Panc1 (cell line): ENCODE results near the gene DENND5B.

Experiments
- TF ChIP-seq, protein P1 (sequence below): fragments of 450-650 bp; IDR thresholded peaks from 2 replicates; pipeline ENCODE4 v1.5.1; 2017; ENCODE audit warnings: mild to moderate bottlenecking
- TF ChIP-seq, protein P2 (sequence below), 2 experiments: IDR thresholded peaks; 2 replicates each; pipeline ENCODE4 v1.6.1; 2011 to 2012; ENCODE audit warnings: low read depth in 2 of 2, control low read depth in 1 of 2, low read length in 1 of 2, mild to moderate bottlenecking in 1 of 2, moderate library complexity in 1 of 2; ENCODE audit not compliant: insufficient read depth in 1 of 2

DNA sequence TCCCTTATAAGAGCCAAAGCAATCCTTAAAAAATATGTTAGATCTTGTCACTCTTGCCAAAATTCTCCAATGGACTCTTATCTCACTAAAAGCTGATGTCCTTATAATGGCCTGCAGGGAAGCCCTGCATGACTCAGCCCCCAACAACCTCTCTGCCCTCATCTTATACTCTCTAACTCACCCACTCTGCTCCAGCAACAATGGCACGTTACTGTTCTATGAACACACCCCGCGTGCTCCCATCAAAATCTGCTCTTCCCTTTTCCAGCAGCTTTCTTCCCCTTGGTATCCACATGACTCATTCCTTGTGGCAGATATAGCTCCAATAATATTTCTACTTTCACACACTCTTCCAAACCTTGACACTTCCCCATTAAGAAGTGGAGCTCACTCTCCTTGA is 108.1 kb downstream of the DENND5B start:
- TF ChIP-seq, protein P1, sequence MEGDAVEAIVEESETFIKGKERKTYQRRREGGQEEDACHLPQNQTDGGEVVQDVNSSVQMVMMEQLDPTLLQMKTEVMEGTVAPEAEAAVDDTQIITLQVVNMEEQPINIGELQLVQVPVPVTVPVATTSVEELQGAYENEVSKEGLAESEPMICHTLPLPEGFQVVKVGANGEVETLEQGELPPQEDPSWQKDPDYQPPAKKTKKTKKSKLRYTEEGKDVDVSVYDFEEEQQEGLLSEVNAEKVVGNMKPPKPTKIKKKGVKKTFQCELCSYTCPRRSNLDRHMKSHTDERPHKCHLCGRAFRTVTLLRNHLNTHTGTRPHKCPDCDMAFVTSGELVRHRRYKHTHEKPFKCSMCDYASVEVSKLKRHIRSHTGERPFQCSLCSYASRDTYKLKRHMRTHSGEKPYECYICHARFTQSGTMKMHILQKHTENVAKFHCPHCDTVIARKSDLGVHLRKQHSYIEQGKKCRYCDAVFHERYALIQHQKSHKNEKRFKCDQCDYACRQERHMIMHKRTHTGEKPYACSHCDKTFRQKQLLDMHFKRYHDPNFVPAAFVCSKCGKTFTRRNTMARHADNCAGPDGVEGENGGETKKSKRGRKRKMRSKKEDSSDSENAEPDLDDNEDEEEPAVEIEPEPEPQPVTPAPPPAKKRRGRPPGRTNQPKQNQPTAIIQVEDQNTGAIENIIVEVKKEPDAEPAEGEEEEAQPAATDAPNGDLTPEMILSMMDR: no peak
- TF ChIP-seq, protein P2, sequence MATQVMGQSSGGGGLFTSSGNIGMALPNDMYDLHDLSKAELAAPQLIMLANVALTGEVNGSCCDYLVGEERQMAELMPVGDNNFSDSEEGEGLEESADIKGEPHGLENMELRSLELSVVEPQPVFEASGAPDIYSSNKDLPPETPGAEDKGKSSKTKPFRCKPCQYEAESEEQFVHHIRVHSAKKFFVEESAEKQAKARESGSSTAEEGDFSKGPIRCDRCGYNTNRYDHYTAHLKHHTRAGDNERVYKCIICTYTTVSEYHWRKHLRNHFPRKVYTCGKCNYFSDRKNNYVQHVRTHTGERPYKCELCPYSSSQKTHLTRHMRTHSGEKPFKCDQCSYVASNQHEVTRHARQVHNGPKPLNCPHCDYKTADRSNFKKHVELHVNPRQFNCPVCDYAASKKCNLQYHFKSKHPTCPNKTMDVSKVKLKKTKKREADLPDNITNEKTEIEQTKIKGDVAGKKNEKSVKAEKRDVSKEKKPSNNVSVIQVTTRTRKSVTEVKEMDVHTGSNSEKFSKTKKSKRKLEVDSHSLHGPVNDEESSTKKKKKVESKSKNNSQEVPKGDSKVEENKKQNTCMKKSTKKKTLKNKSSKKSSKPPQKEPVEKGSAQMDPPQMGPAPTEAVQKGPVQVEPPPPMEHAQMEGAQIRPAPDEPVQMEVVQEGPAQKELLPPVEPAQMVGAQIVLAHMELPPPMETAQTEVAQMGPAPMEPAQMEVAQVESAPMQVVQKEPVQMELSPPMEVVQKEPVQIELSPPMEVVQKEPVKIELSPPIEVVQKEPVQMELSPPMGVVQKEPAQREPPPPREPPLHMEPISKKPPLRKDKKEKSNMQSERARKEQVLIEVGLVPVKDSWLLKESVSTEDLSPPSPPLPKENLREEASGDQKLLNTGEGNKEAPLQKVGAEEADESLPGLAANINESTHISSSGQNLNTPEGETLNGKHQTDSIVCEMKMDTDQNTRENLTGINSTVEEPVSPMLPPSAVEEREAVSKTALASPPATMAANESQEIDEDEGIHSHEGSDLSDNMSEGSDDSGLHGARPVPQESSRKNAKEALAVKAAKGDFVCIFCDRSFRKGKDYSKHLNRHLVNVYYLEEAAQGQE (IDR thresholded peaks at IDR 0.05; ENCODE audit: insufficient read depth in 1 of 2, low read depth in 2 of 2, low read length in 1 of 2): no peak
